Natural killer cell (primary cell): ENCODE data around the gene GALNT9. TPM values are rescaled to one million over a fixed set of nuclear protein-coding genes. Genes with fewer than 3 reads are reported as not detected.

Experiments used
- ATAC-seq, 3 donors: fragments of 150-1000 bp in 2 of 3; fragments of 200-7000 bp in 1 of 3; cut with Tn5 transposase; 1 replicate in 1 of 3; 2 replicates in 2 of 3; pipeline ENCODE4 v1.10.0; 2021; ENCODE audit warnings: mild to moderate bottlenecking in 2 of 3, moderate library complexity in 2 of 3
- DNase-seq, 2 donors: peaks; one replicate each; pipeline versions ENCODE4 v3.0.0 to v3.0.0-alpha.2; 2013 to 2021; ENCODE audit warnings: mixed read lengths in 1 of 2
- H3K27ac ChIP-seq: one replicate; pipeline ENCODE4 v1.5.1; 2013; ENCODE audit warnings: mild to moderate bottlenecking, low read length
- H3K27me3 ChIP-seq: one replicate; pipeline ENCODE4 v1.6.1; 2013; ENCODE audit warnings: low read length; ENCODE audit not compliant: control insufficient read depth, insufficient read depth
- H3K36me3 ChIP-seq: one replicate; pipeline ENCODE4 v1.6.1; 2013; ENCODE audit warnings: low read length; ENCODE audit not compliant: control insufficient read depth, insufficient read depth
- H3K4me1 ChIP-seq: one replicate; pipeline ENCODE4 v1.6.1; 2013; ENCODE audit warnings: low read length; ENCODE audit not compliant: control insufficient read depth, insufficient read depth
- H3K4me3 ChIP-seq: one replicate; pipeline ENCODE4 v1.5.1; 2013; ENCODE audit warnings: low read length
- H3K9me3 ChIP-seq: one replicate; pipeline ENCODE4 v1.6.1; 2013; ENCODE audit warnings: low read length; ENCODE audit not compliant: control insufficient read depth, insufficient read depth
- H3K27ac Mint-ChIP-seq, 2 donors: one replicate each; pipeline ENCODE4 v1.8.0; 2022; ENCODE audit warnings: mild to moderate bottlenecking in 2 of 2, mixed read lengths in 2 of 2, moderate library complexity in 1 of 2
- H3K27me3 Mint-ChIP-seq, 2 donors: one replicate each; pipeline ENCODE4 v1.8.0; 2022; ENCODE audit warnings: low read depth in 2 of 2, mixed read lengths in 2 of 2
- H3K36me3 Mint-ChIP-seq: one replicate; pipeline ENCODE4 v1.8.0; 2022; ENCODE audit warnings: mixed read lengths
- H3K4me1 Mint-ChIP-seq, 2 donors: one replicate each; pipeline ENCODE4 v1.8.0; 2022; ENCODE audit warnings: mixed read lengths in 2 of 2
- H3K4me3 Mint-ChIP-seq: one replicate; pipeline ENCODE4 v1.8.0; 2022; ENCODE audit warnings: mild to moderate bottlenecking, moderate library complexity, mixed read lengths
- H3K9me3 Mint-ChIP-seq, 2 donors: one replicate each; pipeline ENCODE4 v1.8.0; 2022; ENCODE audit warnings: mixed read lengths in 2 of 2
- CTCF ChIP-seq: fragments of 200-600 bp; IDR thresholded peaks from one replicate; pipeline ENCODE4 v1.8.0; 2022; ENCODE audit warnings: antibody characterized with exemption
- WGBS: methylation state at CpG from one replicate; pipeline ENCODE4 v1.1.7; 2013; ENCODE audit warnings: missing lambda C conversion rate; ENCODE audit not compliant: insufficient coverage; 5-methylcytosine and 5-hydroxymethylcytosine counted together
- intact Hi-C: fragments of 100-400 bp; cut with micrococcal nuclease; formaldehyde crosslinking; loops from one replicate; pipeline ENCODE4 v1.14.2; 2022
- total RNA-seq, 4 donors: library from RNA; stranded (reverse); fragments of 120-200 nt in 1 of 4; gene quantifications; one replicate each; pipeline versions ENCODE4 v1.2.3 to v1.2.4, GENCODE V29; 2013 to 2022

The GALNT9 gene
- total RNA-seq, 3 donors from 2014 or later (not counting 1 experiment from before 2014, with no cell fraction given): not detected

GRCh38 chr12:132217800-132218526, 111.4 kb downstream of the GALNT9 start:
- H3K27ac Mint-ChIP-seq: no peak overlapping the region

GRCh38 chr12:132217371-132217770, 112.0 kb downstream of the GALNT9 start:
- H3K4me1 ChIP-seq: peaks cover 12% of the 10 kb centered on the region

More at GRCh38 chr12:132217800-132218526, 111.4 kb downstream of the GALNT9 start:
- WGBS: 80% methylated on average over 7 of the region's 7 CpGs
- no peaks in the 10 kb centered on the region for H3K9me3 ChIP-seq
- intact Hi-C loops: no loop called here
- Mint-ChIP-seq H3K36me3 (no peaks in the 10 kb centered on the region), H3K27me3 (peaks cover 0 to 10% of the 10 kb centered on the region in 2 donors), H3K9me3 (peaks cover 2 to 3% of the 10 kb centered on the region in 2 donors), H3K4me1 (peaks cover 10 to 14% of the 10 kb centered on the region in 2 donors), H3K4me3 (no peak overlapping the region)
- peaks cover 4% of the 10 kb centered on the region for H3K27me3 ChIP-seq
- ATAC-seq (no peak), DNase-seq (no peak)
- H3K36me3 ChIP-seq: no peaks in the 10 kb centered on the region
- no peak overlapping the region for H3K4me3 ChIP-seq
- H3K4me1 ChIP-seq: peaks cover 18% of the 10 kb centered on the region
- H3K27ac ChIP-seq: no peak overlapping the region
- TF ChIP-seq CTCF: no peak

GRCh38 chr12:132216354-132216987, 112.9 kb downstream of the GALNT9 start:
- Histone ChIP-seq H3K4me3 (no peak overlapping the region), H3K9me3 (peaks cover 4% of the 10 kb centered on the region), H3K27me3 (peaks cover 4% of the 10 kb centered on the region), H3K36me3 (no peaks in the 10 kb centered on the region), H3K27ac (no peak overlapping the region), H3K4me1 (peaks cover 13% of the 10 kb centered on the region)
- DNase-seq (no peak), ATAC-seq (no peak)
- Mint-ChIP-seq H3K27me3 (peaks cover 0 to 10% of the 10 kb centered on the region in 2 donors), H3K9me3 (peaks cover 2 to 3% of the 10 kb centered on the region in 2 donors), H3K4me3 (no peak overlapping the region), H3K4me1 (peaks cover 0 to 5% of the 10 kb centered on the region in 2 donors), H3K36me3 (no peaks in the 10 kb centered on the region), H3K27ac (no peak overlapping the region)
- no peak for TF ChIP-seq CTCF
- intact Hi-C loops: no loop called here
- 76% methylated on average over 21 of the region's 21 CpGs for WGBS

More at GRCh38 chr12:132217371-132217770, 112.0 kb downstream of the GALNT9 start:
- no peaks in the 10 kb centered on the region for H3K36me3 Mint-ChIP-seq
- peaks cover 7 to 9% of the 10 kb centered on the region in 2 donors for H3K4me1 Mint-ChIP-seq
- ATAC-seq (no peak), DNase-seq (no peak)
- H3K9me3 ChIP-seq: no peaks in the 10 kb centered on the region
- WGBS: 92% methylated on average over 1 of the region's 1 CpG
- H3K4me3 Mint-ChIP-seq: no peak overlapping the region
- peaks cover 4% of the 10 kb centered on the region for H3K27me3 ChIP-seq
- H3K27ac Mint-ChIP-seq: no peak overlapping the region
- no peak overlapping the region for H3K4me3 ChIP-seq
- no peak for TF ChIP-seq CTCF
- peaks cover 2 to 3% of the 10 kb centered on the region in 2 donors for H3K9me3 Mint-ChIP-seq
- intact Hi-C loops: no loop called here
- no peak overlapping the region for H3K27ac ChIP-seq
- no peaks in the 10 kb centered on the region for H3K36me3 ChIP-seq
- H3K27me3 Mint-ChIP-seq: peaks cover 0 to 10% of the 10 kb centered on the region in 2 donors
